ENCODE results near the gene MCUB.
A peak's percentile ranks its signal among the peaks of the same experiment; 100 is the strongest.
"Not testable (repeated sequence)": the region's sequence is repeated elsewhere in the genome, so short reads cannot be mapped to it uniquely, and the experiment has no call there.

Gene MCUB

DNA sequence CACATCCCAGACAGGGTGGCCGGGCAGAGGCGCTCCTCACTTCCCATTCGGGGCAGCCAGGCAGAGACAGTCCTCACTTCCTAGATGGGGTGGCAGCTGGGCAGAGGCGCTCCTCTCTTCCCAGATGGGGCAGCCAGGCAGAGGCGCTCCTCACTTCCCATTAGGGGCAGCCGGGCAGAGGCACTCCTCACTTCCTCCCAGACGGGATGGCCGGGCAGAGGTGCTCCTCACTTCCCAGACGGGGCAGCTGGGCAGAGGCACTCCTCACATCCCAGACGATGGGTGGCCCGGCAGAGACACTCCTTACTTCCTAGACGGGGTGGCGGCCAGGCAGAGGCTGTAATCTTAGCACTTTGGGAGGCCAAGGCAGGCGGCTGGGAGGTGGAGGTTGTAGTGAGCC, 118.9 kb downstream of the MCUB start:
- DNase-seq (ENCODE audit: low spot score), result not testable (repeated sequence)

DNA sequence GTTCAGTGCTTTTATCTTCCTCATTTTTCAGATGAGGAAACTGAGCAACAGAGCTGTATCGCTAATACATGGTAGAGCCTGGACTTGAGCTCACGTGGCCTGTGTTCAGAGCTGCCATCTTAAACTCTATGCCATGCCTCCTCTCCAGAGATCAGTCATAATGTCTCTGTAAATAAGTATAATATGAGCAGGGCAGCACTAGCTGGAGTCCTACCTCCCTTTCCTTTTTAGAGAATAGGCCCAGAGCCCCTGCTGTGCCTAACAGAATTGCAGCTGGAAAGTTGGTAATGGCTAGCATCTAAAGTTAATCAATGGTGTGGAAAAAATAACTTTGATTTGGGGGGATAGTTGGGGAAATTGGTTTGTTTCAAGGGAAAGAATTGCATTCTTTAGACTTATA, 122.8 kb downstream of the MCUB start:
- no peak for DNase-seq (ENCODE audit: low spot score)

- DNase-seq (ENCODE audit: low spot score), result no peak
Observed at GRCh38 chr4:109683621-109684253, 123.7 kb downstream of the MCUB start.

GRCh38 chr4:109684727-109685126, 124.7 kb downstream of the MCUB start:
- no peak for DNase-seq (ENCODE audit: low spot score)

DNA sequence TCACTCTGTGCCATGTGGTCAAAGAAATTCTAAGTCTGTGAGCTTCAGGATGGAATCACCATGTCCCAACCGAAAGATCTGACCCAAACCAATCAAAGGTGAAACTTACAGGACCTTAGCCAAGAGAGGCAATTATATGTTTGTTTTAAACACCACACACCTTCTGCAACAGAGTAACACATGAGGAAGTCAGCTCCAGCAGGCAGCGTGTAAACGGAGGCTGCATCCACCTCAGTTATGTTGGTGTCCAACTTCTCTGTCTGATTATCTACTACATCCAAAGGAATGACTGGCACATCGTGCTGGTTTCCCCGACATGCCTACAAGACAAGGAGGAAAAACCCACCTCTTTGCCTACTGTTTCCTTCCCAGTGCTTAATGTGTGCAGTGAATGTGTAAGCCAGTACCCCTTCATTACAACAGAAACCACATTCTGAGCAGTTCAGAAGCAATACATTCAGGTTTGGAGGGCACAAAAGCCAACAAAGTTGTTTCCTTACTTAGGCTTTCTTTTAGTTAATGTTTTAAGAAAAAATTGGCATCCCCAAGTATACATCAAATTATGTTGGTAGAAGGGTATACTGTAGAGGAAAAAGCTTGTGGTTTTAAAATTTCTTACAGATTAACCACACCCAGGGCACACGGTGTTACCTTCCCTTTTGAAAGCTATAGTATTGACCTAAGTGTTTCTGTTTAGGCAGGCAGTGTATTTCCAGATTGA, 130.8 kb downstream of the MCUB start:
- DNase-seq (ENCODE audit: low spot score), result peak; percentile 24

- no peak for DNase-seq (ENCODE audit: low spot score)
Observed at GRCh38 chr4:109691411-109691920, 131.4 kb downstream of the MCUB start.

DNA sequence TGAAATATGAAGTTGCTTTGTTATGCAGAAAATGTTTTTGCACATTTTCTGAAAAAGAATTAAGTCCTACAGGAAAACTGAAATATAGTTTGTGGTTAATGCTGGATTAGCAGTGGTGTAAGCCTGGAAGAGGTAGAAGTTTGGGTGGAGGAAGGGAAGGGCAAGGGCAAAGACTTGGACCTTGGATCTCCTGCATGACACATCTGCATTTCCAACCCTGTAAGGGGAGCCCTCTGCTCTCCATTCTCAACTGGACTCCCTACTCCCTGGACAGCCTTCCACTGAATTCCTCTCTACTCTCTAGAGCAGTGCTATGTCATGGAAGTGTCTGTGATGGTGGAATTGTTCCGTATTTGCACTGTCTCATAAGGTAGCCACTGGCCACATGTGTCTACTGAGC, 138.6 kb downstream of the MCUB start:
- DNase-seq (ENCODE audit: low spot score), result no peak

- no peak for DNase-seq (ENCODE audit: low spot score)
Observed at GRCh38 chr4:109699553-109700225, 139.6 kb downstream of the MCUB start.

- DNase-seq (ENCODE audit: low spot score), result no peak
Observed at GRCh38 chr4:109701566-109702410, 141.7 kb downstream of the MCUB start.

GRCh38 chr4:109702950-109703663, 143.1 kb downstream of the MCUB start, which contains the start of gene CASP6:
TSS of gene CASP6 (minus strand) at chr4:109703445. CDS start at chr4:109703395, 50 bp downstream.
- peak; percentile 68 for DNase-seq (ENCODE audit: low spot score)

- no peak for DNase-seq (ENCODE audit: low spot score)
Observed at GRCh38 chr4:109703664-109704361, 143.8 kb downstream of the MCUB start.

- no peak for DNase-seq (ENCODE audit: low spot score)
Observed at GRCh38 chr4:109708435-109708834, 148.4 kb downstream of the MCUB start.

GRCh38 chr4:109708990-109709389, 148.9 kb downstream of the MCUB start:
- DNase-seq (ENCODE audit: low spot score), result no peak

GRCh38 chr4:109713500-109713899, 153.5 kb downstream of the MCUB start:
- DNase-seq (ENCODE audit: low spot score), result no peak

GRCh38 chr4:109718759-109719158, 158.7 kb downstream of the MCUB start:
- DNase-seq (ENCODE audit: low spot score), result no peak

- DNase-seq (ENCODE audit: low spot score), result no peak
Observed at GRCh38 chr4:109719604-109720003, 159.6 kb downstream of the MCUB start.

DNA sequence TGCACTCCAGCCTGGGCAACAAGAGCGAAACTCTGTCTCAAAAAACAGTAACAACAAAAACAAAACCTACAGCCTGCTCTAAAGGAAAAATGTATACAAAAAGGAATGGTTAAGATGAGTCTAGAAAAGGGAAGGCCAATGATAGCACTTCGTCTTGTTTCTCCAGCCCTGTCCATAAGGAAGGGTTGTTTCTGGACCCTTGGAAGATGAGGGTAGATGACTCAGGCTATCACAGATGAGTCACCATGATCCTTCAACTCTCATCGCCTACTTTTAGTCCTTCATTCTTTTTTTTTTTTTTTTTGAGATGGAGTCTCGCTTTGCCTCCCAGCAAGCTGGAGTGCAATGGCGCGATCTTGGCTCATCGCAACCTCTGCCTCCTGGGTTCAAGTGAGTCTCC, 161.0 kb downstream of the MCUB start:
- no peak for DNase-seq (ENCODE audit: low spot score)

GRCh38 chr4:109722357-109722756, 162.3 kb downstream of the MCUB start:
- no peak for DNase-seq (ENCODE audit: low spot score)

DNA sequence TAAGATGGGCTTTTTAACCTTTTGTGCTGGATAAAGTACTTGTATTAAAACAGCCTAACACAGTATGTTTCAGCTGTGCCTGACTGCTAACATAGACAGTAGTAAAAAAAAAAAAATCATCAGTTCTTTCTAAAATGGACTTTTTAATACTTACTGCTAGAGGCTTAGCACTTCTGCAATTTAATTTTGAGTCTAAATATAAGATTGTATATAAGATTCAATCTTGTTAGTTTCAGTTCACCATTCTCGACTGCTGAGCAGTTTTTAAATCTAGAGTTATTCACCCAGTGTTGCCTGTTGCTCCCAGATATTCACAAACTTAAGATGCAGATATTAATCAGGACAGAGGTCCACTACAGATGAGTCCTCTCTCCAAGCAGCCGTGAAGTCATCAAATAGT, 163.1 kb downstream of the MCUB start:
- DNase-seq (ENCODE audit: low spot score), result no peak

GRCh38 chr4:109728385-109728784, 168.3 kb downstream of the MCUB start:
- no peak for DNase-seq (ENCODE audit: low spot score)

Measured in CD4-positive, alpha-beta T cell treated with Interleukin-6 at 100 ng/mL for 8 hours (primary cell).